ENCODE results near the gene FLYWCH2. TPM values are rescaled to one million over a fixed set of nuclear protein-coding genes. Genes with fewer than 3 reads are reported as not detected.
A peak's percentile ranks its signal among the peaks of the same experiment; 100 is the strongest.

Gene FLYWCH2
- total and polyA plus RNA-seq, 9 of the 15 experiments (the other 6 are each of a cell fraction or from before 2014, with no cell fraction given): 0.70 to 55.5 (median 7.6) TPM

DNA sequence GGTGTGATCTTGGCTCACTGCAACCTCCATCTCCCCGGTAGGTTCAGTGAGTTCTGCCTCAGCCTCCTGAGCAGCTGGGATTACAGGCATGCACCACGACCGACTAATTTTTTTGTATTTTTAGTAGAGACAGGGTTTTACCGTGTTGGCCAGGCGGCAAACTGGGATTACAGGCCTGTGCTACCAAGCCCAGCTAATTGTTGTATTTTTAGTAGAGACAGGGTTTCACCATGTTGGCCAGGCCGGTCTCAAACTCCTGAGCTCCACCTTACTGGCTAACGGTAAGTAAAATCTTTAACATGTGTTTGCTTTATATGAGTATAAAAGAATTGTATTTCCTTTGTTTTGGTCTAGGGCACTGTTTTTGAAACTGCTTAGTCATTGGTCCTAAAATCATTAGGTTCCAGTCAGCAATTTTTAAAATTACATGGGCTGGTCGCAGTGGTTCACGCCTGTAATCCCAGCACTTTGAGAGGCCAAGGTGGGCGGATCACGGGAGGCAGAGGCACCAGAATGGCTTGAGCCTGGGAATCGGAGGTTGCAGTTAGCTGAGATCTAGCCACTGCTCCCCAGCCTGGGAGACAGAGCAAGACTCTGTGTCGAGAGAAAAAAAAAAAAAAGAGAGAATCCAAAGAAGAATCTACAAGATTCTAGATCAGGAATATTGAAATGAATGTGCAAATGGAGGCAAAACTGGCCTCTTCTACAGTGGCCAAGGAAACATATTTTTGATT lies 32.3 kb downstream of the FLYWCH2 start (continued):
- TF ChIP-seq, protein P1, sequence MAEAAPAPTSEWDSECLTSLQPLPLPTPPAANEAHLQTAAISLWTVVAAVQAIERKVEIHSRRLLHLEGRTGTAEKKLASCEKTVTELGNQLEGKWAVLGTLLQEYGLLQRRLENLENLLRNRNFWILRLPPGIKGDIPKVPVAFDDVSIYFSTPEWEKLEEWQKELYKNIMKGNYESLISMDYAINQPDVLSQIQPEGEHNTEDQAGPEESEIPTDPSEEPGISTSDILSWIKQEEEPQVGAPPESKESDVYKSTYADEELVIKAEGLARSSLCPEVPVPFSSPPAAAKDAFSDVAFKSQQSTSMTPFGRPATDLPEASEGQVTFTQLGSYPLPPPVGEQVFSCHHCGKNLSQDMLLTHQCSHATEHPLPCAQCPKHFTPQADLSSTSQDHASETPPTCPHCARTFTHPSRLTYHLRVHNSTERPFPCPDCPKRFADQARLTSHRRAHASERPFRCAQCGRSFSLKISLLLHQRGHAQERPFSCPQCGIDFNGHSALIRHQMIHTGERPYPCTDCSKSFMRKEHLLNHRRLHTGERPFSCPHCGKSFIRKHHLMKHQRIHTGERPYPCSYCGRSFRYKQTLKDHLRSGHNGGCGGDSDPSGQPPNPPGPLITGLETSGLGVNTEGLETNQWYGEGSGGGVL (CRISPR knock-in tag; IDR thresholded peaks at IDR 0.05): no peak
- TF ChIP-seq, protein P2, sequence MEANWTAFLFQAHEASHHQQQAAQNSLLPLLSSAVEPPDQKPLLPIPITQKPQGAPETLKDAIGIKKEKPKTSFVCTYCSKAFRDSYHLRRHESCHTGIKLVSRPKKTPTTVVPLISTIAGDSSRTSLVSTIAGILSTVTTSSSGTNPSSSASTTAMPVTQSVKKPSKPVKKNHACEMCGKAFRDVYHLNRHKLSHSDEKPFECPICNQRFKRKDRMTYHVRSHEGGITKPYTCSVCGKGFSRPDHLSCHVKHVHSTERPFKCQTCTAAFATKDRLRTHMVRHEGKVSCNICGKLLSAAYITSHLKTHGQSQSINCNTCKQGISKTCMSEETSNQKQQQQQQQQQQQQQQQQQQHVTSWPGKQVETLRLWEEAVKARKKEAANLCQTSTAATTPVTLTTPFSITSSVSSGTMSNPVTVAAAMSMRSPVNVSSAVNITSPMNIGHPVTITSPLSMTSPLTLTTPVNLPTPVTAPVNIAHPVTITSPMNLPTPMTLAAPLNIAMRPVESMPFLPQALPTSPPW (CRISPR knock-in tag; IDR thresholded peaks at IDR 0.05): no peak
- TF ChIP-seq NR2C1 (IDR thresholded peaks at IDR 0.05): no peak
- 0 out of 2 replicates have a peak, but pooled peaks have one; percentile 17 for TF ChIP-seq NR2C1 (tag; IDR thresholded peaks at IDR 0.05)
- TF ChIP-seq, protein P3, sequence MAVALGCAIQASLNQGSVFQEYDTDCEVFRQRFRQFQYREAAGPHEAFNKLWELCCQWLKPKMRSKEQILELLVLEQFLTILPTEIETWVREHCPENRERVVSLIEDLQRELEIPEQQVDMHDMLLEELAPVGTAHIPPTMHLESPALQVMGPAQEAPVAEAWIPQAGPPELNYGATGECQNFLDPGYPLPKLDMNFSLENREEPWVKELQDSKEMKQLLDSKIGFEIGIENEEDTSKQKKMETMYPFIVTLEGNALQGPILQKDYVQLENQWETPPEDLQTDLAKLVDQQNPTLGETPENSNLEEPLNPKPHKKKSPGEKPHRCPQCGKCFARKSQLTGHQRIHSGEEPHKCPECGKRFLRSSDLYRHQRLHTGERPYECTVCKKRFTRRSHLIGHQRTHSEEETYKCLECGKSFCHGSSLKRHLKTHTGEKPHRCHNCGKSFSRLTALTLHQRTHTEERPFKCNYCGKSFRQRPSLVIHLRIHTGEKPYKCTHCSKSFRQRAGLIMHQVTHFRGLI (CRISPR knock-in tag; IDR thresholded peaks at IDR 0.05): no peak
- TF ChIP-seq ARID1B (IDR thresholded peaks at IDR 0.05): peak; percentile 15; the same call in 1 of the 2 replicates
- no peak for TF ChIP-seq ZNF583 (CRISPR knock-in tag; IDR thresholded peaks at IDR 0.05)
- TF ChIP-seq U2AF1 (optimal IDR thresholded peaks at IDR 0.05; ENCODE audit: low read depth, low read length): no peak
- TF ChIP-seq ZNF174 (CRISPR knock-in tag; IDR thresholded peaks at IDR 0.05): no peak
- TF ChIP-seq ZNF79 (CRISPR knock-in tag; IDR thresholded peaks at IDR 0.05; ENCODE audit: low read depth): no peak
- TF ChIP-seq CCAR2 (IDR thresholded peaks at IDR 0.05; ENCODE audit: low read depth, low read length): no peak
- TF ChIP-seq ZSCAN32 (CRISPR knock-in tag; IDR thresholded peaks at IDR 0.05): no peak
- TF ChIP-seq FOXM1 (IDR thresholded peaks at IDR 0.05; ENCODE audit: low read depth): 0 out of 2 replicates have a peak, but pooled peaks have one; percentile 19
- no peak for TF ChIP-seq FOXM1 (CRISPR knock-in tag; IDR thresholded peaks at IDR 0.05; ENCODE audit: low read depth)
- TF ChIP-seq CBX5 (IDR thresholded peaks at IDR 0.05; ENCODE audit: borderline replicate concordance, low read depth): no peak
- TF ChIP-seq ZNF644 (tag; IDR thresholded peaks at IDR 0.05; ENCODE audit: low read depth): no peak
- TF ChIP-seq, protein P4, sequence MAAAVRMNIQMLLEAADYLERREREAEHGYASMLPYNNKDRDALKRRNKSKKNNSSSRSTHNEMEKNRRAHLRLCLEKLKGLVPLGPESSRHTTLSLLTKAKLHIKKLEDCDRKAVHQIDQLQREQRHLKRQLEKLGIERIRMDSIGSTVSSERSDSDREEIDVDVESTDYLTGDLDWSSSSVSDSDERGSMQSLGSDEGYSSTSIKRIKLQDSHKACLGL (CRISPR knock-in tag; IDR thresholded peaks at IDR 0.05; ENCODE audit: borderline replicate concordance, poor library complexity, severe bottlenecking): no peak
- no peak for TF ChIP-seq GATA2 (CRISPR knock-in tag; IDR thresholded peaks at IDR 0.05)
- no peak for TF ChIP-seq ASH1L (IDR thresholded peaks at IDR 0.05; ENCODE audit: borderline replicate concordance, low read depth, partially characterized antibody)
- TF ChIP-seq ZNF24 (IDR thresholded peaks at IDR 0.05): no peak
- no peak for TF ChIP-seq KLF1 (tag; IDR thresholded peaks at IDR 0.05)
